ENCODE data around the gene DRC7. TPM values are rescaled to one million over a fixed set of nuclear protein-coding genes. Genes with fewer than 3 reads are reported as not detected.

The DRC7 gene
- total RNA-seq, 4 donors from 2014 or later, result 0.22 to 7.1 TPM; not detected in 2

- H3K4me1 ChIP-seq, result peaks cover 0 to 4% of the 10 kb centered on the region in 2 donors
- TF ChIP-seq CTCF (IDR thresholded peaks at IDR 0.05) (no peak), POLR2A (IDR thresholded peaks at IDR 0.05) (no peak)
- no peak for DNase-seq
- no peak overlapping the region for H3K4me3 ChIP-seq (replicated peaks in 1 of 3)
- 83 to 84% methylated on average over 8 to 9 of the region's 9 CpGs for WGBS, 2 donors
- no peak overlapping the region for H3K27ac ChIP-seq
- no peaks in the 10 kb centered on the region for H3K9me3 ChIP-seq
- intact Hi-C loops (cut with DNase I), result loop anchor here (5.0 kb wide), 1 partner anchor 248 kb away; the partner anchor contains the start of genes USB1 and ZNF319
- H3K36me3 ChIP-seq, result peaks cover 0 to 7% of the 10 kb centered on the region in 2 donors
- H3K27me3 ChIP-seq, result no peaks in the 10 kb centered on the region
Observed at GRCh38 chr16:57754354-57755060, 59.9 kb downstream of the DRC7 start.

GRCh38 chr16:57755061-57755684 is 60.6 kb downstream of the DRC7 start:
- no peak overlapping the region for H3K27ac ChIP-seq
- H3K9me3 ChIP-seq, result no peaks in the 10 kb centered on the region
- intact Hi-C loops (cut with DNase I), result loop anchor here (5.0 kb wide), 1 partner anchor 247 kb away; the partner anchor contains the start of genes USB1 and ZNF319
- DNase-seq, result no peak
- 82 to 92% methylated on average over 7 to 9 of the region's 24 CpGs for WGBS, 2 donors
- peaks cover 0 to 4% of the 10 kb centered on the region in 2 donors for H3K4me1 ChIP-seq
- no peaks in the 10 kb centered on the region for H3K27me3 ChIP-seq
- H3K4me3 ChIP-seq (replicated peaks in 1 of 3), result no peak overlapping the region
- no peak for TF ChIP-seq CTCF (IDR thresholded peaks at IDR 0.05)
- TF ChIP-seq POLR2A (IDR thresholded peaks at IDR 0.05), result no peak
- peaks cover 4 to 13% of the 10 kb centered on the region in 2 donors for H3K36me3 ChIP-seq

- intact Hi-C loops (cut with DNase I), result loop anchor here (2.0 to 5.0 kb wide), 2 partner anchors 107 to 246 kb away; partner anchors contain the start of genes USB1 and ZNF319
- no peak for DNase-seq
- no peak overlapping the region for H3K4me3 ChIP-seq (replicated peaks in 1 of 3)
- 77 to 85% methylated on average over 18 of the region's 18 CpGs for WGBS, 2 donors
- H3K27ac ChIP-seq, result no peak overlapping the region
- H3K9me3 ChIP-seq, result no peaks in the 10 kb centered on the region
- TF ChIP-seq POLR2A (IDR thresholded peaks at IDR 0.05) (no peak), CTCF (IDR thresholded peaks at IDR 0.05) (no peak)
- H3K36me3 ChIP-seq, result peaks cover 11 to 20% of the 10 kb centered on the region in 2 donors
- peaks cover 0 to 4% of the 10 kb centered on the region in 2 donors for H3K4me1 ChIP-seq
- H3K27me3 ChIP-seq, result no peaks in the 10 kb centered on the region
Observed at GRCh38 chr16:57755726-57756423, 61.3 kb downstream of the DRC7 start.

GRCh38 chr16:57756424-57757325 is 62.1 kb downstream of the DRC7 start:
- TF ChIP-seq CTCF (IDR thresholded peaks at IDR 0.05) (no peak), POLR2A (IDR thresholded peaks at IDR 0.05) (no peak)
- intact Hi-C loops (cut with DNase I), result loop anchor here (2.0 to 5.0 kb wide), 2 partner anchors 106 to 246 kb away; partner anchors contain the start of genes USB1 and ZNF319
- Histone ChIP-seq H3K4me1 (peaks cover 0 to 4% of the 10 kb centered on the region in 2 donors), H3K27me3 (no peaks in the 10 kb centered on the region), H3K36me3 (peaks cover 19 to 28% of the 10 kb centered on the region in 2 donors), H3K27ac (no peak overlapping the region), H3K4me3 (replicated peaks in 1 of 3) (no peak overlapping the region), H3K9me3 (no peaks in the 10 kb centered on the region)
- no peak for DNase-seq
- 74 to 75% methylated on average over 9 to 10 of the region's 15 CpGs for WGBS, 2 donors

Measured in thyroid gland (tissue), 4 donors.